OCI-LY1 (cell line): ENCODE data around the gene CBX6.

Experiments used
- H2AFZ ChIP-seq: fragments of 200-600 bp; sonication (generic), shearing (Covaris generic); 2 replicates; pipeline ENCODE4 v1.6.0; 2014; ENCODE audit warnings: antibody characterized with exemption, mild to moderate bottlenecking, low read length
- H3F3A ChIP-seq: fragments of 200-600 bp; sonication (generic), shearing (Covaris generic); 2 replicates; pipeline ENCODE4 v1.6.0; 2014; ENCODE audit warnings: mild to moderate bottlenecking, antibody characterized with exemption, low read length, moderate library complexity; ENCODE audit not compliant: insufficient read depth
- H3K27ac ChIP-seq: fragments of 200-600 bp; sonication (generic); 2 replicates; pipeline ENCODE4 v1.5.1; 2014; ENCODE audit warnings: low read length, mixed run types, mild to moderate bottlenecking, low read depth; ENCODE audit not compliant: poor library complexity, severe bottlenecking
- H3K27me3 ChIP-seq: fragments of 200-600 bp; sonication (generic); 2 replicates; pipeline ENCODE4 v1.6.0; 2014; ENCODE audit warnings: antibody characterized with exemption, mild to moderate bottlenecking, low read length, moderate library complexity; ENCODE audit not compliant: insufficient read depth
- H3K36me3 ChIP-seq: fragments of 200-600 bp; sonication (generic); 2 replicates; pipeline ENCODE4 v1.6.1; 2014; ENCODE audit warnings: mild to moderate bottlenecking, antibody characterized with exemption, low read length, moderate library complexity, mixed read lengths; ENCODE audit not compliant: insufficient read depth
- H3K4me1 ChIP-seq: fragments of 200-600 bp; sonication (generic); 2 replicates; pipeline ENCODE4 v1.5.1; 2014; ENCODE audit warnings: mild to moderate bottlenecking, low read length, moderate library complexity; ENCODE audit not compliant: insufficient read depth, severe bottlenecking
- H3K4me2 ChIP-seq: fragments of 200-600 bp; sonication (generic), shearing (Covaris generic); 2 replicates; pipeline ENCODE4 v1.6.1; 2014; ENCODE audit warnings: low read length
- H3K4me3 ChIP-seq: fragments of 200-600 bp; sonication (generic); 2 replicates; pipeline ENCODE4 v1.5.1; 2014; ENCODE audit warnings: low read length, low read depth, mild to moderate bottlenecking, mixed read lengths; ENCODE audit not compliant: poor library complexity, severe bottlenecking
- H3K79me2 ChIP-seq: fragments of 200-600 bp; shearing (Covaris generic); 2 replicates; pipeline ENCODE4 v1.6.1; 2016; ENCODE audit warnings: mixed run types, low read length, mixed read lengths; ENCODE audit not compliant: insufficient read depth
- H3K9ac ChIP-seq: fragments of 200-600 bp; sonication (generic), shearing (Covaris generic); 2 replicates; pipeline ENCODE4 v1.6.1; 2014; ENCODE audit warnings: mild to moderate bottlenecking, low read length, mixed read lengths
- H3K9me2 ChIP-seq: fragments of 200-600 bp; sonication (generic), shearing (Covaris generic); 2 replicates; pipeline ENCODE4 v1.6.1; 2014; ENCODE audit warnings: low read depth, mild to moderate bottlenecking, low read length, mixed read lengths
- H3K9me3 ChIP-seq: fragments of 200-600 bp; shearing (Covaris generic); 2 replicates; pipeline ENCODE4 v1.6.1; 2014; ENCODE audit warnings: low read length, mixed read lengths
- H4K20me1 ChIP-seq: fragments of 200-600 bp; sonication (generic), shearing (Covaris generic); 2 replicates; pipeline ENCODE4 v1.6.0; 2016; ENCODE audit warnings: mild to moderate bottlenecking, low read length; ENCODE audit not compliant: insufficient read depth
- EZH2 ChIP-seq: fragments of 200-600 bp; sonication (generic), shearing (Covaris generic); IDR thresholded peaks from 2 replicates; pipeline ENCODE4 v1.8.0; 2017; ENCODE audit warnings: borderline replicate concordance, mixed run types, mild to moderate bottlenecking, antibody characterized with exemption, low read length, moderate library complexity, mixed read lengths
- TF ChIP-seq, protein P1 (sequence below): fragments of 200-600 bp; sonication (generic), shearing (Covaris generic); IDR thresholded peaks from 2 replicates; pipeline ENCODE4 v1.5.1; 2017; ENCODE audit warnings: mild to moderate bottlenecking, antibody characterized with exemption, low read length, moderate library complexity, mixed read lengths

CBX6 gene

DNA sequence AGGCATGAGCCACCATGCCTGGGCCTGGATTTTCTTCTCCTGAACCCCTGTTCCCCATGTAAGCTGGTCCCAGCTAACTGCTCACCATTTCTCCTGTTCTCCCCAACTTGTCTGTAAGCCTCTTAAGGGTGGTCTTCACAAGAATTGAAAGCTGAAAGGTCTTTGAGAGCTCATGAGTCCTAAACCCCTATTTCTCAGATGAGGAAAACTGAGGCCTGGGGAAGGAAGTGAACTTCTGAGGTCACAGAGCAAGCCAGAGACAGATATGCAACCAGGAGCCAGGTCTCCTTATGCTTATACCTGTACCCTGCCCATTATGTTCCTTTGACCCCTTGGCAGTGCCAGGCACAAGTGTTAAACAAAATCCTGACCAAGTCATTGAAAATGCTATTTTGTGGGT lies 44.5 kb downstream of the CBX6 start:
- TF ChIP-seq EZH2, result no peak
- TF ChIP-seq, protein P1, sequence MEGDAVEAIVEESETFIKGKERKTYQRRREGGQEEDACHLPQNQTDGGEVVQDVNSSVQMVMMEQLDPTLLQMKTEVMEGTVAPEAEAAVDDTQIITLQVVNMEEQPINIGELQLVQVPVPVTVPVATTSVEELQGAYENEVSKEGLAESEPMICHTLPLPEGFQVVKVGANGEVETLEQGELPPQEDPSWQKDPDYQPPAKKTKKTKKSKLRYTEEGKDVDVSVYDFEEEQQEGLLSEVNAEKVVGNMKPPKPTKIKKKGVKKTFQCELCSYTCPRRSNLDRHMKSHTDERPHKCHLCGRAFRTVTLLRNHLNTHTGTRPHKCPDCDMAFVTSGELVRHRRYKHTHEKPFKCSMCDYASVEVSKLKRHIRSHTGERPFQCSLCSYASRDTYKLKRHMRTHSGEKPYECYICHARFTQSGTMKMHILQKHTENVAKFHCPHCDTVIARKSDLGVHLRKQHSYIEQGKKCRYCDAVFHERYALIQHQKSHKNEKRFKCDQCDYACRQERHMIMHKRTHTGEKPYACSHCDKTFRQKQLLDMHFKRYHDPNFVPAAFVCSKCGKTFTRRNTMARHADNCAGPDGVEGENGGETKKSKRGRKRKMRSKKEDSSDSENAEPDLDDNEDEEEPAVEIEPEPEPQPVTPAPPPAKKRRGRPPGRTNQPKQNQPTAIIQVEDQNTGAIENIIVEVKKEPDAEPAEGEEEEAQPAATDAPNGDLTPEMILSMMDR, result no peak
- no peaks in the 10 kb centered on the region for H3K36me3 ChIP-seq
- no peak overlapping the region for H3K27ac ChIP-seq
- H3K4me1 ChIP-seq, result no peaks in the 10 kb centered on the region
- no peak overlapping the region for H3K4me3 ChIP-seq
- no peaks in the 10 kb centered on the region for H3F3A ChIP-seq
- no peaks in the 10 kb centered on the region for H4K20me1 ChIP-seq
- no peaks in the 10 kb centered on the region for H3K9me2 ChIP-seq
- H3K27me3 ChIP-seq, result no peaks in the 10 kb centered on the region; the same call in 1 of the 2 replicates
- no peaks in the 10 kb centered on the region for H3K79me2 ChIP-seq
- H3K9me3 ChIP-seq, result no peaks in the 10 kb centered on the region
- H3K4me2 ChIP-seq, result no peak overlapping the region
- no peak overlapping the region for H3K9ac ChIP-seq
- H2AFZ ChIP-seq, result no peak overlapping the region

DNA sequence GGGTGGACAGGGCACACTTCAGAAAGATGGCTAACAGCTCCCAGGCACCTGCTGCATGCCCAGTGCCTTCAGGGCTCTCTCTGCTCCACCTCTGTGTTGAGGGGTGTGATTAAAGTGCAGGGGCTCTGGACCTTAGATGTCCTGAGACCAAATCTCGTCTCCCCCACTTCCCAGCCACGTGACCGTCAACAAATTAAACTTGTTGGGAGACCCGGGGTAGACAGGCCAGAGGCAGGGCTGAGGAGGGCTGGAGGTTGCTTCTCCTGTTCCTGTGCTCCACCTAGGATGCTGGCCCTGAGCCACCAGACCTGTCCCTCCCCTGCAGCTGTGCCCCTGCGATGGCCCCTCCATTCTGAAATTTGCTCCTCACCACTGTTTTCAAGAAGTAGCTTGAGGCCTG lies 45.2 kb downstream of the CBX6 start:
- Histone ChIP-seq H3K4me2 (no peak overlapping the region), H3K9me2 (no peaks in the 10 kb centered on the region), H3K36me3 (no peaks in the 10 kb centered on the region), H3K4me1 (no peaks in the 10 kb centered on the region), H3K27ac (no peak overlapping the region), H3K4me3 (no peak overlapping the region), H4K20me1 (no peaks in the 10 kb centered on the region), H3K9ac (no peak overlapping the region), H3F3A (no peaks in the 10 kb centered on the region), H3K79me2 (no peaks in the 10 kb centered on the region), H2AFZ (no peak overlapping the region), H3K9me3 (no peaks in the 10 kb centered on the region), H3K27me3 (no peaks in the 10 kb centered on the region; the same call in 1 of the 2 replicates)
- no peak for TF ChIP-seq EZH2
- TF ChIP-seq, protein P1, result no peak

DNA sequence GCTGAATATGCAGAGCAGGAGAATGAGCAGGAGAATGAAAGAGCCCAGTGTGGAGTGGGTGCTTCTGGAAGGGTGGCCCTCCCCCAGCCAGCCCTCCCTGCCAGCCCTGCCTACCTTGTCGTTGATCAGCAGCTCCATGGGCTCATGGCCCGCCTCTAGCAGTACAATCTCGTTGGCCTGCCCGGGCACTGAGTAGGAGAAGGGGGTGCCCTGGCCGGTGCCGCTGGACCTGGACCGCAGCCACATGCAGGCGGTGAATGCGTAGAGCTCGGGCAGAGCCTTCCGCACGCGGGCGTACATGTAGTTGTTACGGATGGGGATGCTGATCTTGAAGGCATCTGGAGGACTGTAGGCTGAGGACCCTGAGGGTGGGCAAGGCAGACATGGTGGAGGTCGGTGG lies 45.6 kb downstream of the CBX6 start:
- H3K9me2 ChIP-seq, result no peaks in the 10 kb centered on the region
- H3K9me3 ChIP-seq, result no peaks in the 10 kb centered on the region
- no peaks in the 10 kb centered on the region for H3F3A ChIP-seq
- no peaks in the 10 kb centered on the region; the same call in 1 of the 2 replicates for H3K27me3 ChIP-seq
- no peaks in the 10 kb centered on the region for H4K20me1 ChIP-seq
- H3K9ac ChIP-seq, result no peak overlapping the region
- H3K79me2 ChIP-seq, result no peaks in the 10 kb centered on the region
- H3K27ac ChIP-seq, result no peak overlapping the region
- H3K4me2 ChIP-seq, result no peak overlapping the region
- TF ChIP-seq EZH2, result no peak
- TF ChIP-seq, protein P1, result no peak
- no peak overlapping the region for H3K4me3 ChIP-seq
- H3K36me3 ChIP-seq, result no peaks in the 10 kb centered on the region
- no peak overlapping the region for H2AFZ ChIP-seq
- H3K4me1 ChIP-seq, result no peaks in the 10 kb centered on the region
